Stimulated activated CD8-positive, alpha-beta memory T cell treated with anti-CD3 and anti-CD28 coated beads, Interleukin-4, amount 100 ng/mL, for 24 hours (primary cell): ENCODE results near the gene FGF19.

Experiments
- DNase-seq: peaks from one replicate; pipeline ENCODE4 v3.0.0-alpha.2; 2020; ENCODE audit warnings: low read depth

The FGF19 gene

GRCh38 chr11:69655479-69656428 lies 48.1 kb downstream of the FGF19 start:
- DNase-seq: no peak

- no peak for DNase-seq
Measured at GRCh38 chr11:69654660-69655478, 49.0 kb downstream of the FGF19 start.

GRCh38 chr11:69654001-69654659 lies 49.7 kb downstream of the FGF19 start:
- DNase-seq: no peak

- no peak for DNase-seq
Measured at GRCh38 chr11:69653406-69653960, 50.3 kb downstream of the FGF19 start.

- DNase-seq: no peak
Measured at GRCh38 chr11:69652999-69653398, 50.8 kb downstream of the FGF19 start.

- no peak for DNase-seq
Measured at GRCh38 chr11:69651834-69652620, 51.8 kb downstream of the FGF19 start.

GRCh38 chr11:69650832-69651344 lies 52.9 kb downstream of the FGF19 start:
- no peak for DNase-seq

GRCh38 chr11:69650081-69650831 lies 53.6 kb downstream of the FGF19 start:
- no peak for DNase-seq

- no peak for DNase-seq
Measured at GRCh38 chr11:69649576-69649900, 54.3 kb downstream of the FGF19 start.

GRCh38 chr11:69648679-69649575 lies 54.9 kb downstream of the FGF19 start:
- DNase-seq: no peak
